Measurements from ENCODE around the gene FMN2.

The FMN2 gene

DNA sequence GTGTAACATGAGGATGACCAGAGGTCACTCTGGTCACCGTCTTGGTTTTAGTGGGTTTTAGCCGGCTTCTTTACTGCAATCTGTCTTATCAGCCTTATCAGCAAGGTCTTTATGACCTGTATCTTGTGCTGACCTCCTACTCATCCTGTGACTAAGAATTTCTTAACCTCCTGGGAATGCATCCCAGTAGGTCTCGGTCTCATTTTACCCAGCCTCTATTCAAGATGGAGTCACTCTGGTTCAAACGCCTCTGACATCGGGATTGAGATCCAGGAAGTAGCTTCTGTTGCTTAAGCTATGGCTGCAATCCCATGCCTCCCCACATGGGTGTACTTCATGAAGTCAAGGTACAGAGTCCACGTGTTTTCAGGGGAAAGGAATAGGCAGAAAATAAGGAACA is 19.9 kb downstream of the FMN2 start:
- TF ChIP-seq CTCF (IDR thresholded peaks at IDR 0.05; ENCODE audit: borderline replicate concordance, control extremely low read depth, extremely low read depth, insufficient read depth, missing control alignments): no peak
- DNase-seq (ENCODE audit: low spot score): no peak
- in situ Hi-C loops (cut with MboI; ENCODE audit: low sequenced_read_pairs, unreplicated experiment): no loop called here

GRCh38 chr1:240114222-240114621 is 22.5 kb downstream of the FMN2 start:
- in situ Hi-C loops (cut with MboI; ENCODE audit: low sequenced_read_pairs, unreplicated experiment): no loop called here
- no peak for TF ChIP-seq CTCF (IDR thresholded peaks at IDR 0.05; ENCODE audit: borderline replicate concordance, control extremely low read depth, extremely low read depth, insufficient read depth, missing control alignments)
- no peak for DNase-seq (ENCODE audit: low spot score)

GRCh38 chr1:240115831-240116230 is 24.1 kb downstream of the FMN2 start:
- DNase-seq (ENCODE audit: low spot score): no peak
- TF ChIP-seq CTCF (IDR thresholded peaks at IDR 0.05; ENCODE audit: borderline replicate concordance, control extremely low read depth, extremely low read depth, insufficient read depth, missing control alignments): no peak
- in situ Hi-C loops (cut with MboI; ENCODE audit: low sequenced_read_pairs, unreplicated experiment): no loop called here

- no peak for DNase-seq (ENCODE audit: low spot score)
- TF ChIP-seq CTCF (IDR thresholded peaks at IDR 0.05; ENCODE audit: borderline replicate concordance, control extremely low read depth, extremely low read depth, insufficient read depth, missing control alignments): no peak
- in situ Hi-C loops (cut with MboI; ENCODE audit: low sequenced_read_pairs, unreplicated experiment): no loop called here
Measured at GRCh38 chr1:240116831-240117769, 25.4 kb downstream of the FMN2 start.

DNA sequence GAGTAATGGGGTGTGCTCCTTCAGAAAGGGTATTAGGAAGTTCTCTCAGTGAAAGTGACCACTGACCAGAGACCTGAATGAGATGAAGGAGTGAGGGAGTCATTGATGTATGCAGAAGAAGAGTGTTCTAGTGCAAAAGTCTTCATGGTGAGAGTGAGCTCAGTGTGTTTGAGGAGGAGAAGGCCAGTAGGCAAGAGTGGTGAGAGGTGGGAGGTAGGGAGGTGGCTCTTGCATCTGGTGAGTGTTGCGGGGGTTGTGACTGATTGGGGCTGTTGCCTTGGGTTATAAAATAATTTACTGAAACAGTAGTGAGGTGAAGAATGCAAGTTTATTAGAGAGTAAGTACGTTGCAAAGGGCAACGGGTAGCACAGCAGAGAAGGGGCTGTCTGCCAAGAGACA is 26.2 kb downstream of the FMN2 start:
- TF ChIP-seq CTCF (IDR thresholded peaks at IDR 0.05; ENCODE audit: borderline replicate concordance, control extremely low read depth, extremely low read depth, insufficient read depth, missing control alignments): no peak
- no peak for DNase-seq (ENCODE audit: low spot score)
- in situ Hi-C loops (cut with MboI; ENCODE audit: low sequenced_read_pairs, unreplicated experiment): no loop called here

- DNase-seq (ENCODE audit: low spot score): no peak
- in situ Hi-C loops (cut with MboI; ENCODE audit: low sequenced_read_pairs, unreplicated experiment): no loop called here
- no peak for TF ChIP-seq CTCF (IDR thresholded peaks at IDR 0.05; ENCODE audit: borderline replicate concordance, control extremely low read depth, extremely low read depth, insufficient read depth, missing control alignments)
Measured at GRCh38 chr1:240122639-240123613, 31.2 kb downstream of the FMN2 start.
